IMR-90 (cell line): ENCODE measurements around the gene DLAT. TPM values are rescaled to one million over a fixed set of nuclear protein-coding genes. Genes with fewer than 3 reads are reported as not detected.

Source experiments
- ATAC-seq: fragments of 200-7000 bp; cut with Tn5 transposase; 2 replicates; pipeline ENCODE4 v1.9.1; 2020; ENCODE audit warnings: low read depth, mild to moderate bottlenecking, moderate library complexity
- BruUV-seq: library from RNA; stranded (reverse); fragments of 400-500 nt; replicated peaks from 2 replicates; lab custom pipeline; 2021; lab: Mats Ljungman, UMichigan
- CTCF ChIA-PET: fragments of 300-600 bp; formaldehyde crosslinking; extraction: SDS; loops from one replicate; lab custom pipeline; 2021; ENCODE audit warnings: antibody characterized with exemption; lab: Yijun Ruan, JAX
- POLR2A ChIA-PET: fragments of 300-600 bp; sonication (Branson Sonifier 250); formaldehyde crosslinking; loops from one replicate; lab custom pipeline; 2022; ENCODE audit warnings: antibody characterized with exemption; ENCODE audit not compliant: unreplicated experiment; lab: Charles Lee
- DNase-seq: peaks from one replicate; pipeline ENCODE4 v3.0.0; 2013
- H2AFZ ChIP-seq: replicated peaks from 2 replicates; pipeline ENCODE3; 2013; ENCODE audit warnings: low read length, mild to moderate bottlenecking; ENCODE audit not compliant: poor library complexity
- H2AK5ac ChIP-seq: 2 replicates; pipeline ENCODE4 v1.6.1; 2013; ENCODE audit warnings: low read depth, low read length, inconsistent platforms
- H2AK9ac ChIP-seq: replicated peaks from 2 replicates; pipeline ENCODE3; 2013; ENCODE audit warnings: mild to moderate bottlenecking, low read depth, low read length, moderate library complexity; ENCODE audit not compliant: poor library complexity
- H2BK120ac ChIP-seq: 2 replicates; pipeline ENCODE4 v1.6.1; 2013; ENCODE audit warnings: low read depth, low read length, inconsistent platforms
- H2BK15ac ChIP-seq: 3 replicates; pipeline ENCODE4 v1.6.1; 2013; ENCODE audit warnings: low read depth, low read length, inconsistent platforms
- H2BK20ac ChIP-seq: 2 replicates; pipeline ENCODE4 v1.6.1; 2013; ENCODE audit warnings: low read depth, mild to moderate bottlenecking, inconsistent platforms, low read length, moderate library complexity
- H2BK5ac ChIP-seq: 2 replicates; pipeline ENCODE4 v1.6.1; 2013; ENCODE audit warnings: mild to moderate bottlenecking, low read depth, low read length, inconsistent platforms; ENCODE audit not compliant: poor library complexity, severe bottlenecking
- H3K14ac ChIP-seq: replicated peaks from 2 replicates; pipeline ENCODE4 v1.6.1; 2013; ENCODE audit warnings: low read depth, low read length, inconsistent platforms
- H3K18ac ChIP-seq: 2 replicates; pipeline ENCODE4 v1.6.1; 2013; ENCODE audit warnings: low read depth, low read length, control low read depth
- H3K23ac ChIP-seq: 2 replicates; pipeline ENCODE4 v1.6.1; 2013; ENCODE audit warnings: low read depth, low read length, inconsistent platforms
- H3K27ac ChIP-seq: 2 replicates; pipeline ENCODE4 v1.5.1; 2013; ENCODE audit warnings: mild to moderate bottlenecking, control low read depth, low read length; ENCODE audit not compliant: insufficient read depth
- H3K27me3 ChIP-seq: 2 replicates; pipeline ENCODE4 v1.6.1; 2013; ENCODE audit warnings: low read length; ENCODE audit not compliant: control insufficient read depth, insufficient read depth
- H3K36me3 ChIP-seq: 2 replicates; pipeline ENCODE4 v1.6.1; 2013; ENCODE audit warnings: low read length, mixed read lengths; ENCODE audit not compliant: control insufficient read depth, insufficient read depth
- H3K4ac ChIP-seq: 2 replicates; pipeline ENCODE4 v1.6.1; 2013; ENCODE audit warnings: low read depth, low read length, inconsistent platforms
- H3K4me1 ChIP-seq: 2 replicates; pipeline ENCODE4 v1.6.1; 2013; ENCODE audit warnings: low read length, mixed read lengths; ENCODE audit not compliant: control insufficient read depth, insufficient read depth
- H3K4me2 ChIP-seq: 2 replicates; pipeline ENCODE4 v1.6.1; 2013; ENCODE audit warnings: low read depth, mild to moderate bottlenecking, control low read depth, low read length, moderate library complexity
- H3K4me3 ChIP-seq: 2 replicates; pipeline ENCODE4 v1.5.1; 2013; ENCODE audit warnings: low read depth, mild to moderate bottlenecking, control low read depth, low read length, moderate library complexity; ENCODE audit not compliant: insufficient read depth
- H3K56ac ChIP-seq: 2 replicates; pipeline ENCODE4 v1.6.1; 2013; ENCODE audit warnings: low read length, inconsistent platforms; ENCODE audit not compliant: insufficient read depth; ENCODE audit errors: extremely low read depth
- H3K79me1 ChIP-seq, 2 experiments: 2 replicates each; pipeline ENCODE4 v1.6.1; 2013; ENCODE audit warnings: low read length in 2 of 2, inconsistent platforms in 1 of 2, low read depth in 1 of 2
- H3K9ac ChIP-seq: 2 replicates; pipeline ENCODE4 v1.6.1; 2013; ENCODE audit warnings: low read depth, low read length, control low read depth
- H3K9me1 ChIP-seq: 2 replicates; pipeline ENCODE4 v1.6.1; 2013; ENCODE audit warnings: low read length, inconsistent platforms; ENCODE audit not compliant: insufficient read depth
- H3K9me3 ChIP-seq: 2 replicates; pipeline ENCODE4 v1.6.1; 2013; ENCODE audit warnings: low read length; ENCODE audit not compliant: control insufficient read depth, insufficient read depth
- H4K20me1 ChIP-seq: 2 replicates; pipeline ENCODE4 v1.6.1; 2013; ENCODE audit warnings: low read length, inconsistent platforms; ENCODE audit not compliant: insufficient read depth
- H4K5ac ChIP-seq: 2 replicates; pipeline ENCODE4 v1.6.1; 2013; ENCODE audit warnings: mild to moderate bottlenecking, low read depth, low read length, control low read depth
- H4K8ac ChIP-seq, 2 experiments: 2 replicates each; pipeline ENCODE4 v1.6.1; 2013; ENCODE audit warnings: low read depth in 2 of 2, low read length in 2 of 2, control low read depth in 1 of 2, inconsistent platforms in 1 of 2
- H4K91ac ChIP-seq: 2 replicates; pipeline ENCODE4 v1.6.1; 2013; ENCODE audit warnings: low read depth, low read length, inconsistent platforms; ENCODE audit not compliant: insufficient read depth
- CEBPB ChIP-seq: IDR thresholded peaks from 2 replicates; pipeline ENCODE4 v1.6.1; 2012; ENCODE audit warnings: low read depth, low read length, improper control_type of control experiment
- CHD1 ChIP-seq: IDR thresholded peaks from 2 replicates; pipeline ENCODE4 v1.6.1; 2012; ENCODE audit warnings: low read depth, low read length, improper control_type of control experiment
- ELK1 ChIP-seq: fragments of 150-350 bp; IDR thresholded peaks from 2 replicates; pipeline ENCODE4 v1.6.1; 2016; ENCODE audit warnings: low read depth, mild to moderate bottlenecking, low read length, moderate library complexity, borderline replicate concordance
- FOS ChIP-seq: fragments of 150-350 bp; IDR thresholded peaks from 2 replicates; pipeline ENCODE4 v1.6.1; 2016; ENCODE audit warnings: low read depth, low read length
- MAFK ChIP-seq: IDR thresholded peaks from 2 replicates; pipeline ENCODE4 v1.6.1; 2012; ENCODE audit warnings: low read depth, low read length, improper control_type of control experiment
- MAZ ChIP-seq: IDR thresholded peaks from 2 replicates; pipeline ENCODE4 v1.6.1; 2012; ENCODE audit warnings: low read depth, mild to moderate bottlenecking, low read length, improper control_type of control experiment, moderate library complexity, borderline replicate concordance
- MXI1 ChIP-seq: IDR thresholded peaks from 2 replicates; pipeline ENCODE4 v1.6.1; 2012; ENCODE audit warnings: low read depth, mild to moderate bottlenecking, low read length, moderate library complexity, borderline replicate concordance
- POLR2A ChIP-seq: IDR thresholded peaks from 2 replicates; pipeline ENCODE4 v1.6.1; 2012; ENCODE audit warnings: mild to moderate bottlenecking, low read depth, low read length
- RAD21 ChIP-seq: IDR thresholded peaks from 2 replicates; pipeline ENCODE4 v1.6.1; 2012; ENCODE audit warnings: low read length, improper control_type of control experiment
- RFX5 ChIP-seq: IDR thresholded peaks from 2 replicates; pipeline ENCODE4 v1.8.0; 2012; ENCODE audit warnings: low read depth, mild to moderate bottlenecking, low read length, moderate library complexity
- WGBS, 2 experiments: methylation state at CpG; one replicate each; pipeline versions ENCODE4 v1.1.5 to v1.1.7; 2013; ENCODE audit warnings: missing lambda C conversion rate in 2 of 2; ENCODE audit not compliant: insufficient read length in 1 of 2; ENCODE audit errors: extremely low coverage in 2 of 2; 5-methylcytosine and 5-hydroxymethylcytosine counted together
- dilution Hi-C: fragments of 300-500 bp; cut with HindIII; formaldehyde crosslinking; loops from one replicate; pipeline ENCODE4 v1.14.3; 2018; ENCODE audit warnings: low sequenced_read_pairs; ENCODE audit not compliant: unreplicated experiment
- in situ Hi-C: fragments of 300-500 bp; cut with MboI; formaldehyde crosslinking; loops from 3 replicates; pipeline ENCODE4 v1.14.3; 2019; ENCODE audit warnings: low sequenced_read_pairs, inconsistent platforms, mixed read lengths
- intact Hi-C: fragments of 100-400 bp; cut with micrococcal nuclease; formaldehyde crosslinking; loops from 2 replicates; pipeline ENCODE4 v1.10.0; 2022
- polyA plus RNA-seq, 3 experiments: library from polyadenylated mRNA; depleted of rRNA; stranded (reverse); fragments of >200 nt; gene quantifications; 2 replicates each; pipeline ENCODE4 v1.2.3, GENCODE V29; 2012; ENCODE audit warnings: low replicate concordance in 1 of 3
- total RNA-seq: library from RNA; depleted of rRNA; stranded (reverse); fragments of >200 nt; gene quantifications from 2 replicates; pipeline ENCODE4 v1.2.3, GENCODE V29; 2012
- TF ChIP-seq, protein P1 (sequence below): conservative IDR thresholded peaks from 2 replicates; pipeline ENCODE4 v1.5.1; 2012; ENCODE audit warnings: mild to moderate bottlenecking, low read depth, low read length, improper control_type of control experiment
- TF ChIP-seq, protein P2 (sequence below): fragments of 150-350 bp; IDR thresholded peaks from 2 replicates; pipeline ENCODE4 v1.6.1; 2017; ENCODE audit warnings: mild to moderate bottlenecking, antibody characterized with exemption, low read length, low read depth

DLAT gene
- total and polyA plus RNA-seq, 2 of the 4 experiments (the other 2 are of a cell fraction) = 15.5 to 27.2 TPM

GRCh38 chr11:111978028-111978771, 47.0 kb upstream of the DLAT start:
- Histone ChIP-seq H4K20me1 (no peaks in the 10 kb centered on the region), H2AK5ac (peak overlapping the region; percentile 69; the same call in 1 of the 2 replicates), H3K9ac (peak overlapping the region; percentile 91), H3K4ac (peak overlapping the region; percentile 84), H3K9me3 (no peaks in the 10 kb centered on the region), H3K27ac (peak overlapping the region; percentile 79; the same call in 1 of the 2 replicates), H3K4me3 (peak overlapping the region; percentile 91), H4K5ac (peak overlapping the region; percentile 2; the same call in 1 of the 2 replicates), H3K4me1 (peaks cover 31% of the 10 kb centered on the region), H4K8ac (peak overlapping the region; percentile 35 to 88), H3K14ac (peak overlapping the region; percentile 46), H3K18ac (peak overlapping the region; percentile 8), H2AK9ac (peak overlapping the region; percentile 81), H2BK120ac (peak overlapping the region; percentile 39; the same call in 1 of the 2 replicates), H2AFZ (peak overlapping the region; percentile 95), H3K36me3 (peaks cover 4% of the 10 kb centered on the region; the same call in 1 of the 2 replicates), H3K9me1 (peaks cover 10% of the 10 kb centered on the region; the same call in 1 of the 2 replicates), H2BK15ac (peak overlapping the region; percentile 75; the same call in 1 of the 3 replicates), H2BK20ac (0 out of 2 replicates have a peak overlapping the region, but pooled peaks have one; percentile 35), H3K79me1 (peaks cover 6 to 27% of the 10 kb centered on the region in 2 experiments; a peak in 2 of 4 replicates), H2BK5ac (peak overlapping the region; percentile 35), H3K56ac (no peak overlapping the region; the same call in 1 of the 2 replicates), H3K23ac (peak overlapping the region; percentile 93; the same call in 1 of the 2 replicates), H3K27me3 (no peaks in the 10 kb centered on the region), H4K91ac (peak overlapping the region; percentile 64; the same call in 1 of the 2 replicates), H3K4me2 (peak overlapping the region; percentile 86)
- ChIA-PET CTCF (interaction anchor here (0.7 to 1.3 kb wide), 4 partner anchors 12 to 184 kb away, joined by 3 to 4 read pairs (median 4); no protein-coding TSS in a partner anchor), POLR2A (interaction anchor here (1.0 to 1.5 kb wide), 2 partner anchors 41 to 110 kb away, joined by 3 to 4 read pairs; partner anchors contain the start of gene DIXDC1)
- intact Hi-C loops = no loop called here
- ATAC-seq (peak; percentile 73), DNase-seq (peak; percentile 64)
- WGBS, 2 experiments = 0% methylated on average over 1 of the region's 8 CpGs; no CpG with 5 or more reads in 1 of the 2 experiments
- dilution Hi-C loops = no loop called here
- in situ Hi-C loops = loop anchor here (5.0 to 25.0 kb wide), 2 partner anchors 41 to 391 kb away; partner anchors contain the start of gene DIXDC1
- no TSS peak for BruUV-seq
- TF ChIP-seq, protein P1, sequence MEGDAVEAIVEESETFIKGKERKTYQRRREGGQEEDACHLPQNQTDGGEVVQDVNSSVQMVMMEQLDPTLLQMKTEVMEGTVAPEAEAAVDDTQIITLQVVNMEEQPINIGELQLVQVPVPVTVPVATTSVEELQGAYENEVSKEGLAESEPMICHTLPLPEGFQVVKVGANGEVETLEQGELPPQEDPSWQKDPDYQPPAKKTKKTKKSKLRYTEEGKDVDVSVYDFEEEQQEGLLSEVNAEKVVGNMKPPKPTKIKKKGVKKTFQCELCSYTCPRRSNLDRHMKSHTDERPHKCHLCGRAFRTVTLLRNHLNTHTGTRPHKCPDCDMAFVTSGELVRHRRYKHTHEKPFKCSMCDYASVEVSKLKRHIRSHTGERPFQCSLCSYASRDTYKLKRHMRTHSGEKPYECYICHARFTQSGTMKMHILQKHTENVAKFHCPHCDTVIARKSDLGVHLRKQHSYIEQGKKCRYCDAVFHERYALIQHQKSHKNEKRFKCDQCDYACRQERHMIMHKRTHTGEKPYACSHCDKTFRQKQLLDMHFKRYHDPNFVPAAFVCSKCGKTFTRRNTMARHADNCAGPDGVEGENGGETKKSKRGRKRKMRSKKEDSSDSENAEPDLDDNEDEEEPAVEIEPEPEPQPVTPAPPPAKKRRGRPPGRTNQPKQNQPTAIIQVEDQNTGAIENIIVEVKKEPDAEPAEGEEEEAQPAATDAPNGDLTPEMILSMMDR = no peak
- no peak for TF ChIP-seq MAFK
- TF ChIP-seq RAD21 = 0 out of 2 replicates have a peak, but pooled peaks have one; percentile 14
- no peak for TF ChIP-seq RFX5
- TF ChIP-seq, protein P2, sequence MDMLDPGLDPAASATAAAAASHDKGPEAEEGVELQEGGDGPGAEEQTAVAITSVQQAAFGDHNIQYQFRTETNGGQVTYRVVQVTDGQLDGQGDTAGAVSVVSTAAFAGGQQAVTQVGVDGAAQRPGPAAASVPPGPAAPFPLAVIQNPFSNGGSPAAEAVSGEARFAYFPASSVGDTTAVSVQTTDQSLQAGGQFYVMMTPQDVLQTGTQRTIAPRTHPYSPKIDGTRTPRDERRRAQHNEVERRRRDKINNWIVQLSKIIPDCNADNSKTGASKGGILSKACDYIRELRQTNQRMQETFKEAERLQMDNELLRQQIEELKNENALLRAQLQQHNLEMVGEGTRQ = no peak
- no peak; the same call in 1 of the 2 replicates for TF ChIP-seq MAZ
- TF ChIP-seq POLR2A = no peak
- TF ChIP-seq FOS = no peak
- 0 out of 2 replicates have a peak, but pooled peaks have one; percentile 72 for TF ChIP-seq ELK1
- TF ChIP-seq CHD1 = no peak
- peak; percentile 41; the same call in 1 of the 2 replicates for TF ChIP-seq MXI1
- TF ChIP-seq CEBPB = no peak
